ENCODE measurements around the gene DIDO1. TPM values are rescaled to one million over a fixed set of nuclear protein-coding genes. Genes with fewer than 3 reads are reported as not detected.

Gene DIDO1
- total and polyA plus RNA-seq, 2 of the 13 experiments (the other 11 are each of a cell fraction or from before 2014, with no cell fraction given), result 75.0 to 75.1 TPM

DNA sequence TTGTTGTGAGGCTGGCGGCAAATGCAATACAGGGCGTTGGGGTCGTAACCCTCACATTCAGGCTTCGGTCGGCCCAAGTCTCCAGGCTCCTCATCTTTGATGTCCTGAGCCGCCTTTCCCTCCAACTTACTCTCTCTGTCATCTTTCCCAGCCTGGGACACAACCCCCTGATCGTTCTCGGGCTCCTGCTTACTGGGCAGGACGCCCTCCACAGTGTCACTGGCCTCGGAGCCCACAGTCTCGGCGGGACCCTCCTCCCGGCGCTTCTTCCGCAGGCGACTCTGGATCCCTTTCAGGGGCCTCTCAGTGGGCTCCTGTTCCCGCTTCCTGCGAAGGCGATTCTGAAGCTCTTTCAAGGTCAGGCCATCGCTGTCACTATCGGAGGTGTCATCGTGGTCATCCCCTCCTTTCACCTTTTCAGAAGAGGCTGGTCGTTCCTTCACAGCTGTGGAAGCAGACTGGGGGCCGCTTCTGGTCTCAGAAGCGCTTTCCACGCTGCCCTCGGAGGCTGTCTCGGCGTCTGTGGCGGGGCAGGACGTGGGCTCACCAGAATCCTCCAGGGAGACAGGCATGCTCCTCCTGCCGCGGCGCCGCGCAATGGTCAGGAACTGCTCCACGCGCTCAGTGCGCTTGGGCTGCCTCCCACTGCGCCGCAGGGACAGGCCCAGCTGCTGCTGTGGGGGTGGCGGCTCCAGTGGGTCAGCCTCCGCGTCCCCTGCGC, 15.4 kb downstream of the DIDO1 start:
- 98% methylated on average over 45 of the region's 45 CpGs for WGBS (ENCODE audit: low lambda C conversion rate)
- no TSS peak for BruUV-seq (replicated peaks)
- H3K27ac ChIP-seq (ENCODE audit: extremely low read length, insufficient read depth, low read length), result no peak overlapping the region
- DNase-seq (ENCODE audit: low spot score) (no peak), FAIRE-seq (no peak), ATAC-seq (no peak)
- peaks cover 34% of the 10 kb centered on the region for H3K4me1 ChIP-seq (ENCODE audit: insufficient read depth, low read length)
- in situ Hi-C loops (cut with HindIII; ENCODE audit: extremely low pct_ligation_motif_present, low pct_unique_long_range_greater_than_20kb) (no loop called here), intact Hi-C loops (cut with micrococcal nuclease; ENCODE audit: unreplicated experiment) (no loop called here)
- POLR2A ChIA-PET, result interaction anchor here (3.9 to 6.3 kb wide), 2 partner anchors 27 to 43 kb away, joined by 19 to 54 read pairs; partner anchors contain the start of genes GID8 and SLC17A9
- H3K4me3 ChIP-seq (replicated peaks in 1 of 3; ENCODE audit: insufficient read depth in 1 of 3, low read depth in 2 of 3, low read length in 3 of 3), result no peak overlapping the region
- H3K36me3 ChIP-seq (replicated peaks in 1 of 2; ENCODE audit: control insufficient read depth in 1 of 2, insufficient read depth in 2 of 2, low read length in 2 of 2), result peaks cover 69 to 77% of the 10 kb centered on the region in 2 experiments
- H3K4me2 ChIP-seq (ENCODE audit: low read depth, low read length), result no peak overlapping the region
- no peak overlapping the region for H3K9ac ChIP-seq (ENCODE audit: insufficient read depth, low read depth, low read length)
- H4K20me1 ChIP-seq (ENCODE audit: insufficient read depth, low read length), result peaks cover 76% of the 10 kb centered on the region
- CTCF ChIA-PET (ENCODE audit: low intra/inter-chr PET ratio, low total read pairs), result no interaction called here
- H3K9me3 ChIP-seq (ENCODE audit: low read length), result no peaks in the 10 kb centered on the region
- H2AFZ ChIP-seq (ENCODE audit: low read length), result no peak overlapping the region
- H3K27me3 ChIP-seq (ENCODE audit: control insufficient read depth in 1 of 2, insufficient read depth in 2 of 2, low read length in 2 of 2), result no peaks in the 10 kb centered on the region
- TF ChIP-seq MXD1 (CRISPR knock-in tag; IDR thresholded peaks at IDR 0.05) (0 out of 2 replicates have a peak, but pooled peaks have one; percentile 37), AGO2 (optimal IDR thresholded peaks at IDR 0.05; ENCODE audit: low read depth, low read length) (peak; percentile 94), MTERF4 (CRISPR knock-in tag; IDR thresholded peaks at IDR 0.05) (0 out of 2 replicates have a peak, but pooled peaks have one; percentile 22), ZBTB38 (CRISPR knock-in tag; IDR thresholded peaks at IDR 0.05) (peak; percentile 82; the same call in 1 of the 2 replicates), EED (CRISPR knock-in tag; IDR thresholded peaks at IDR 0.05) (no peak), ZNF563 (CRISPR knock-in tag; IDR thresholded peaks at IDR 0.05) (peak; percentile 28; the same call in 1 of the 2 replicates), ZNF3 (CRISPR knock-in tag; IDR thresholded peaks at IDR 0.05) (no peak), RBM22 (optimal IDR thresholded peaks at IDR 0.05; ENCODE audit: low read length) (peak; percentile 67), SPEN (CRISPR knock-in tag; IDR thresholded peaks at IDR 0.05; ENCODE audit: low read depth) (0 out of 2 replicates have a peak, but pooled peaks have one; percentile 16), ZC3H4 (CRISPR knock-in tag; IDR thresholded peaks at IDR 0.05; ENCODE audit: borderline replicate concordance) (0 out of 2 replicates have a peak, but pooled peaks have one; percentile 22), GABPB1 (CRISPR knock-in tag; IDR thresholded peaks at IDR 0.05) (peak; percentile 24; the same call in 1 of the 2 replicates), ZNF510 (CRISPR knock-in tag; IDR thresholded peaks at IDR 0.05; ENCODE audit: low read depth) (no peak), HIVEP1 (CRISPR knock-in tag; IDR thresholded peaks at IDR 0.05) (0 out of 2 replicates have a peak, but pooled peaks have one; percentile 11), ZBTB7A (CRISPR knock-in tag; IDR thresholded peaks at IDR 0.05) (0 out of 2 replicates have a peak, but pooled peaks have one; percentile 23), SNRNP70 (IDR thresholded peaks at IDR 0.05; ENCODE audit: low read depth, low read length) (no peak), EP300 (IDR thresholded peaks at IDR 0.05; ENCODE audit: low read depth in 2 of 2, low read length in 2 of 2) (no peak), EP300 (CRISPR knock-in tag; IDR thresholded peaks at IDR 0.05; ENCODE audit: borderline replicate concordance) (no peak), TP53 (CRISPR knock-in tag; conservative IDR thresholded peaks at IDR 0.05) (no peak)
- TF ChIP-seq, protein P1, sequence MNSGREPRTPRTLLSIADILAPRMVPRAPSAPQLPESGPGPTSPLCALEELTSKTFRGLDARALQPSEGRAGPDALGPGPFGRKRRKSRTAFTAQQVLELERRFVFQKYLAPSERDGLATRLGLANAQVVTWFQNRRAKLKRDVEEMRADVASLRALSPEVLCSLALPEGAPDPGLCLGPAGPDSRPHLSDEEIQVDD (CRISPR knock-in tag; IDR thresholded peaks at IDR 0.05; ENCODE audit: borderline replicate concordance), result peak; percentile 64; the same call in 1 of the 2 replicates
- TF ChIP-seq, protein P2, sequence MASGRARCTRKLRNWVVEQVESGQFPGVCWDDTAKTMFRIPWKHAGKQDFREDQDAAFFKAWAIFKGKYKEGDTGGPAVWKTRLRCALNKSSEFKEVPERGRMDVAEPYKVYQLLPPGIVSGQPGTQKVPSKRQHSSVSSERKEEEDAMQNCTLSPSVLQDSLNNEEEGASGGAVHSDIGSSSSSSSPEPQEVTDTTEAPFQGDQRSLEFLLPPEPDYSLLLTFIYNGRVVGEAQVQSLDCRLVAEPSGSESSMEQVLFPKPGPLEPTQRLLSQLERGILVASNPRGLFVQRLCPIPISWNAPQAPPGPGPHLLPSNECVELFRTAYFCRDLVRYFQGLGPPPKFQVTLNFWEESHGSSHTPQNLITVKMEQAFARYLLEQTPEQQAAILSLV (CRISPR knock-in tag; IDR thresholded peaks at IDR 0.05; ENCODE audit: borderline replicate concordance), result 0 out of 2 replicates have a peak, but pooled peaks have one; percentile 62
- H3K79me2 ChIP-seq (ENCODE audit: insufficient read depth, low read length), result peaks cover 87% of the 10 kb centered on the region

Measured in HepG2 (cell line).